Tibial nerve (tissue), 4 donors: ENCODE results near the gene SSBP2. TPM values are rescaled to one million over a fixed set of nuclear protein-coding genes. Genes with fewer than 3 reads are reported as not detected.

Source experiments
- DNase-seq, 2 donors: peaks; one replicate each; pipeline ENCODE4 v3.0.0-alpha.2; 2019; ENCODE audit warnings: low spot score in 2 of 2
- H3K27ac ChIP-seq, 4 donors: fragments of 200-600 bp; sonication (generic) in 3 of 4; one replicate each; pipeline ENCODE4 v1.5.1; 2017 to 2019; ENCODE audit warnings: mild to moderate bottlenecking in 1 of 4
- H3K27me3 ChIP-seq, 2 donors: fragments of 200-600 bp; sonication (generic) in 1 of 2; one replicate each; pipeline versions ENCODE4 v1.5.1 to v1.6.0; 2017 to 2019
- H3K36me3 ChIP-seq, 3 donors: fragments of 200-600 bp; sonication (generic); one replicate each; pipeline ENCODE4 v1.5.1; 2018 to 2019
- H3K4me1 ChIP-seq, 4 donors: fragments of 200-600 bp; sonication (generic) in 3 of 4; one replicate each; pipeline ENCODE4 v1.5.1; 2017 to 2019
- H3K4me3 ChIP-seq, 4 donors: fragments of 200-600 bp; sonication (generic) in 3 of 4; one replicate each; pipeline ENCODE4 v1.5.1; 2017 to 2019; ENCODE audit warnings: mild to moderate bottlenecking in 1 of 4, moderate library complexity in 1 of 4
- H3K9me3 ChIP-seq, 4 donors: fragments of 200-600 bp; sonication (generic) in 3 of 4; one replicate each; pipeline ENCODE4 v1.5.1; 2017 to 2019
- CTCF ChIP-seq, 5 experiments: fragments of 200-600 bp in 3 of 5; fragments of 450-650 bp in 2 of 5; sonication (generic) in 3 of 5; IDR thresholded peaks; one replicate each; pipeline ENCODE4 v1.5.1; 2016 to 2019; ENCODE audit warnings: antibody characterized with exemption in 5 of 5, mild to moderate bottlenecking in 3 of 5, moderate library complexity in 2 of 5
- EP300 ChIP-seq, 2 donors: sonication (generic); formaldehyde crosslinking; IDR thresholded peaks; one replicate each; pipeline ENCODE4 v1.6.1; 2017; ENCODE audit warnings: antibody characterized with exemption in 2 of 2, mild to moderate bottlenecking in 1 of 2
- POLR2A ChIP-seq, 2 donors: fragments of 450-650 bp; IDR thresholded peaks; one replicate each; pipeline ENCODE4 v1.6.1; 2017; ENCODE audit warnings: antibody characterized with exemption in 2 of 2, mild to moderate bottlenecking in 2 of 2, moderate library complexity in 2 of 2
- WGBS, 2 donors: methylation state at CpG; one replicate each; pipeline ENCODE4 v1.1.5; 2018; 5-methylcytosine and 5-hydroxymethylcytosine counted together
- total RNA-seq, 4 donors: library from RNA; depleted of rRNA; stranded (reverse); fragments of >200 nt; gene quantifications; one replicate each; pipeline ENCODE4 v1.1.0, GENCODE V29; 2016

The SSBP2 gene
- total RNA-seq, 4 donors from 2014 or later, result 62.6 to 95.1 (median 77.5) TPM

GRCh38 chr5:81558188-81558587, 192.7 kb downstream of the SSBP2 start:
- TF ChIP-seq CTCF (IDR thresholded peaks at IDR 0.05), result no peak
- no peak for TF ChIP-seq POLR2A (IDR thresholded peaks at IDR 0.05)
- TF ChIP-seq EP300 (IDR thresholded peaks at IDR 0.05), result no peak
- WGBS, 2 donors, result 80 to 85% methylated on average over 1 of the region's 1 CpG
- H3K9me3 ChIP-seq, result no peaks in the 10 kb centered on the region
- no peak overlapping the region for H3K4me3 ChIP-seq
- H3K27me3 ChIP-seq, result no peaks in the 10 kb centered on the region
- H3K27ac ChIP-seq, result no peak overlapping the region
- DNase-seq, result no peak
- no peaks in the 10 kb centered on the region for H3K36me3 ChIP-seq
- peaks cover 0 to 23% (median 2%) of the 10 kb centered on the region in 4 donors for H3K4me1 ChIP-seq

DNA sequence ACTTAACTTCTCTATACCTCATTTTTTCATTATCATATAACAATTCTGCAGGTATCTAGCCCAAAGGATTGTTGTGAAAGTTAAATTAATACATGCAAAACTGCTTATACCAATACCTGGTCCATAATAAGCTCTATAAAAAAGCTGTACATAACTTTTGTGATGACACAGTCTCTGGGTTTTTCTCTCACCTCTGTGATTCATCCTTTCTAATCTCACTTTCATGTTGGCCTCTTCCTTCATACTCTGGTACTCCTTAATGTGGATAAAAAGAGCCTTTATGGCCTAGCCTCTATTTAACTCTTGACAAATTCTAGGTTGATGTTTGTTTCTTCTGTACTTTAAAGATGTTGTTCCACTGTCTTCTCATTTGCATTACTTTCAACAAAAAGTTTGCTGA, 194.1 kb downstream of the SSBP2 start:
- Histone ChIP-seq H3K4me1 (peaks cover 0 to 26% (median 2%) of the 10 kb centered on the region in 4 donors), H3K36me3 (no peaks in the 10 kb centered on the region)
- no peak for TF ChIP-seq CTCF (IDR thresholded peaks at IDR 0.05)
- no peak for TF ChIP-seq POLR2A (IDR thresholded peaks at IDR 0.05)
- no peak for TF ChIP-seq EP300 (IDR thresholded peaks at IDR 0.05)

GRCh38 chr5:81555865-81556264, 195.0 kb downstream of the SSBP2 start:
- H3K4me3 ChIP-seq, result no peak overlapping the region
- no peaks in the 10 kb centered on the region for H3K27me3 ChIP-seq
- 44 to 48% methylated on average over 2 of the region's 2 CpGs for WGBS, 2 donors
- H3K4me1 ChIP-seq, result peaks cover 0 to 26% (median 2%) of the 10 kb centered on the region in 4 donors
- H3K36me3 ChIP-seq, result no peaks in the 10 kb centered on the region
- no peak for DNase-seq
- no peak overlapping the region for H3K27ac ChIP-seq
- H3K9me3 ChIP-seq, result no peaks in the 10 kb centered on the region
- no peak for TF ChIP-seq POLR2A (IDR thresholded peaks at IDR 0.05)
- TF ChIP-seq CTCF (IDR thresholded peaks at IDR 0.05), result no peak
- no peak for TF ChIP-seq EP300 (IDR thresholded peaks at IDR 0.05)

More for the DNA sequence above, 194.1 kb downstream of the SSBP2 start:
- no peak for DNase-seq
- no peaks in the 10 kb centered on the region for H3K9me3 ChIP-seq
- no peaks in the 10 kb centered on the region for H3K27me3 ChIP-seq
- H3K27ac ChIP-seq, result no peak overlapping the region
- no peak overlapping the region for H3K4me3 ChIP-seq

GRCh38 chr5:81554647-81555046, 196.2 kb downstream of the SSBP2 start:
- WGBS, 2 donors, result 73 to 80% methylated on average over 1 of the region's 1 CpG
- DNase-seq, result no peak
- H3K27me3 ChIP-seq, result no peaks in the 10 kb centered on the region
- no peak overlapping the region for H3K4me3 ChIP-seq
- H3K36me3 ChIP-seq, result peaks cover 0 to 8% (median 0%) of the 10 kb centered on the region in 3 donors
- H3K4me1 ChIP-seq, result peaks cover 0 to 18% (median 2%) of the 10 kb centered on the region in 4 donors
- no peaks in the 10 kb centered on the region for H3K9me3 ChIP-seq
- TF ChIP-seq POLR2A (IDR thresholded peaks at IDR 0.05) (no peak), CTCF (IDR thresholded peaks at IDR 0.05) (no peak), EP300 (IDR thresholded peaks at IDR 0.05) (no peak)
- H3K27ac ChIP-seq, result no peak overlapping the region

GRCh38 chr5:81553567-81554212, 197.2 kb downstream of the SSBP2 start:
- TF ChIP-seq CTCF (IDR thresholded peaks at IDR 0.05), result no peak
- no peak for TF ChIP-seq EP300 (IDR thresholded peaks at IDR 0.05)
- no peak for TF ChIP-seq POLR2A (IDR thresholded peaks at IDR 0.05)
- H3K4me3 ChIP-seq, result no peak overlapping the region
- no peaks in the 10 kb centered on the region for H3K9me3 ChIP-seq
- 31 to 34% methylated on average over 1 of the region's 1 CpG for WGBS, 2 donors
- no peak overlapping the region for H3K27ac ChIP-seq
- DNase-seq, result no peak
- H3K36me3 ChIP-seq, result peaks cover 0 to 17% (median 0%) of the 10 kb centered on the region in 3 donors
- H3K27me3 ChIP-seq, result no peaks in the 10 kb centered on the region
- H3K4me1 ChIP-seq, result peaks cover 0 to 17% (median 2%) of the 10 kb centered on the region in 4 donors
